GM18951 (cell line): ENCODE measurements around the gene KRTAP5-10.
"Not testable (repeated sequence)": the region's sequence is repeated elsewhere in the genome, so short reads cannot be mapped to it uniquely, and the experiment has no call there.

Experiments
- POLR2A ChIP-seq: IDR thresholded peaks from 4 replicates; pipeline ENCODE4 v1.6.1; 2011; ENCODE audit warnings: mild to moderate bottlenecking; ENCODE audit not compliant: insufficient read length, insufficient read depth; ENCODE audit errors: extremely low read depth
- in situ Hi-C: fragments of 300-500 bp; cut with MboI; formaldehyde crosslinking; loops from one replicate; pipeline ENCODE4 v1.12.0; 2022; ENCODE audit warnings: low sequenced_read_pairs, mixed read lengths, inconsistent platforms; ENCODE audit not compliant: unreplicated experiment

KRTAP5-10 gene

GRCh38 chr11:71538666-71538990 lies 26.7 kb upstream of the KRTAP5-10 start:
- in situ Hi-C loops, result no loop called here
- no peak for TF ChIP-seq POLR2A

- no peak for TF ChIP-seq POLR2A
- in situ Hi-C loops, result no loop called here
These were observed 26.3 kb upstream of the KRTAP5-10 start for GRCh38 chr11:71539017-71539416.

GRCh38 chr11:71539971-71540370 lies 25.4 kb upstream of the KRTAP5-10 start:
- in situ Hi-C loops, result not testable (repeated sequence)

GRCh38 chr11:71540521-71541304 lies 24.6 kb upstream of the KRTAP5-10 start:
- in situ Hi-C loops, result not testable (repeated sequence)

- in situ Hi-C loops, result no loop called here
- TF ChIP-seq POLR2A, result no peak
These were observed 23.0 kb upstream of the KRTAP5-10 start for GRCh38 chr11:71542382-71542781.

GRCh38 chr11:71542879-71543777 lies 22.2 kb upstream of the KRTAP5-10 start:
- TF ChIP-seq POLR2A, result no peak
- in situ Hi-C loops, result no loop called here

GRCh38 chr11:71543866-71544265 lies 21.5 kb upstream of the KRTAP5-10 start:
- in situ Hi-C loops, result no loop called here
- no peak for TF ChIP-seq POLR2A

GRCh38 chr11:71544525-71545214 lies 20.7 kb upstream of the KRTAP5-10 start:
- TF ChIP-seq POLR2A, result no peak
- in situ Hi-C loops, result no loop called here

- no peak for TF ChIP-seq POLR2A
These were observed 19.9 kb upstream of the KRTAP5-10 start for GRCh38 chr11:71545405-71545966.

GRCh38 chr11:71548120-71548519 lies 17.2 kb upstream of the KRTAP5-10 start, which contains the start of gene KRTAP5-9:
TSS of gene KRTAP5-9 (plus strand) at chr11:71548420. CDS start at chr11:71548658, 238 bp downstream.
- in situ Hi-C loops, result no loop called here
- TF ChIP-seq POLR2A, result no peak

More at GRCh38 chr11:71545405-71545966, 19.9 kb upstream of the KRTAP5-10 start:
- in situ Hi-C loops, result no loop called here

- no peak for TF ChIP-seq POLR2A
- in situ Hi-C loops, result no loop called here
These were observed 16.6 kb upstream of the KRTAP5-10 start for GRCh38 chr11:71548716-71549151.

- TF ChIP-seq POLR2A, result no peak
- in situ Hi-C loops, result no loop called here
These were observed 13.7 kb upstream of the KRTAP5-10 start for GRCh38 chr11:71551711-71552110.

GRCh38 chr11:71554996-71555395 lies 10.4 kb upstream of the KRTAP5-10 start:
- in situ Hi-C loops, result no loop called here

More at GRCh38 chr11:71554996-71555395, 10.4 kb upstream of the KRTAP5-10 start:
- no peak for TF ChIP-seq POLR2A
